ENCODE data around the gene NELFE. TPM values are rescaled to one million over a fixed set of nuclear protein-coding genes. Genes with fewer than 3 reads are reported as not detected.
"Not testable (repeated sequence)": the region's sequence is repeated elsewhere in the genome, so short reads cannot be mapped to it uniquely, and the experiment has no call there.

The NELFE gene
- total RNA-seq, 1 experiment from 2014 or later = 50.8 TPM

DNA sequence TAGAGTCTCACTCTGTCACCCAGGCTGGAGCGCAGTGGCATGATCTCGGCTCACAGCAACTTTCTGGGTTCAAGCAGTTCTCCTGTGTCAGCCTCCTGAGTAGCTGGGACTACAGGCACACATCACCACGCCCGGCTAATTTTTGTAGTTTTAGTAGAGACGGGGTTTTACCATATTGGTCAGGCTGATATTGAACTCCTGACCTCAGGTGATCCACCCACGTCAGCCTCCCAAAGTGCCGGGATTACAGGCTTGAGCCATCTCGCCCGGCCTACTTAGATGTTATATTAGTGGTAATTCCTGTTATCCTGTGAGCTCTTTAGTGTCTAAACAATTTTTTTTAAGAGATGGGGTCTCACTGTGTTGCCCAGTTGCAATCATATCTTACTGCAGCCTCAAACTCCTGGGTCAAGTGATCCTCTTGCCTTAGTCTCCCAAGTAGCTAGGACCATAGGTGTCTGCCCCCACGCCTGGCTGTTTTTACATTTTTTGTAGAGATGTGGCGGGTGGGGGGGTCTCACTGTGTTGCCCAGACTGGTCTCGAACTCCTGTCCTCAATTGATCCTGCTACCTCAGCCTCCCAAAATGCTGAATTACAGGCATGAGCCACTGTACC lies 19.2 kb upstream of the NELFE start:
- H3K79me2 ChIP-seq (ENCODE audit: low read depth) = peaks cover 22% of the 10 kb centered on the region
- no peak overlapping the region for H3K4me2 ChIP-seq
- H3K27me3 ChIP-seq (ENCODE audit: insufficient read depth, low read depth) = no peaks in the 10 kb centered on the region
- no peak overlapping the region for H2AFZ ChIP-seq
- no peaks in the 10 kb centered on the region for H4K20me1 ChIP-seq (ENCODE audit: insufficient read depth)
- TF ChIP-seq, protein P1, sequence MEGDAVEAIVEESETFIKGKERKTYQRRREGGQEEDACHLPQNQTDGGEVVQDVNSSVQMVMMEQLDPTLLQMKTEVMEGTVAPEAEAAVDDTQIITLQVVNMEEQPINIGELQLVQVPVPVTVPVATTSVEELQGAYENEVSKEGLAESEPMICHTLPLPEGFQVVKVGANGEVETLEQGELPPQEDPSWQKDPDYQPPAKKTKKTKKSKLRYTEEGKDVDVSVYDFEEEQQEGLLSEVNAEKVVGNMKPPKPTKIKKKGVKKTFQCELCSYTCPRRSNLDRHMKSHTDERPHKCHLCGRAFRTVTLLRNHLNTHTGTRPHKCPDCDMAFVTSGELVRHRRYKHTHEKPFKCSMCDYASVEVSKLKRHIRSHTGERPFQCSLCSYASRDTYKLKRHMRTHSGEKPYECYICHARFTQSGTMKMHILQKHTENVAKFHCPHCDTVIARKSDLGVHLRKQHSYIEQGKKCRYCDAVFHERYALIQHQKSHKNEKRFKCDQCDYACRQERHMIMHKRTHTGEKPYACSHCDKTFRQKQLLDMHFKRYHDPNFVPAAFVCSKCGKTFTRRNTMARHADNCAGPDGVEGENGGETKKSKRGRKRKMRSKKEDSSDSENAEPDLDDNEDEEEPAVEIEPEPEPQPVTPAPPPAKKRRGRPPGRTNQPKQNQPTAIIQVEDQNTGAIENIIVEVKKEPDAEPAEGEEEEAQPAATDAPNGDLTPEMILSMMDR (conservative IDR thresholded peaks at IDR 0.05) = no peak
- TF ChIP-seq EZH2 (IDR thresholded peaks at IDR 0.05; ENCODE audit: low read depth) = no peak
- no peak for DNase-seq
- no peaks in the 10 kb centered on the region for H3K9me3 ChIP-seq (ENCODE audit: insufficient read depth, low read depth)
- H3K4me1 ChIP-seq (replicated peaks; ENCODE audit: insufficient read depth) = peaks cover 9% of the 10 kb centered on the region
- POLR2A ChIA-PET (ENCODE audit: unreplicated experiment) = no interaction called here
- H3F3A ChIP-seq (ENCODE audit: insufficient read depth, low read depth) = peaks cover 8% of the 10 kb centered on the region; the same call in 1 of the 2 replicates
- no peak overlapping the region for H3K4me3 ChIP-seq
- no peak overlapping the region for H3K27ac ChIP-seq
- H3K9me2 ChIP-seq (ENCODE audit: insufficient read depth) = no peaks in the 10 kb centered on the region
- BruUV-seq (replicated peaks) = no TSS peak
- intact Hi-C loops (cut with micrococcal nuclease; ENCODE audit: unreplicated experiment) = no loop called here
- CTCF ChIA-PET = no interaction called here
- no peaks in the 10 kb centered on the region for H3K36me3 ChIP-seq (ENCODE audit: low read depth)

DNA sequence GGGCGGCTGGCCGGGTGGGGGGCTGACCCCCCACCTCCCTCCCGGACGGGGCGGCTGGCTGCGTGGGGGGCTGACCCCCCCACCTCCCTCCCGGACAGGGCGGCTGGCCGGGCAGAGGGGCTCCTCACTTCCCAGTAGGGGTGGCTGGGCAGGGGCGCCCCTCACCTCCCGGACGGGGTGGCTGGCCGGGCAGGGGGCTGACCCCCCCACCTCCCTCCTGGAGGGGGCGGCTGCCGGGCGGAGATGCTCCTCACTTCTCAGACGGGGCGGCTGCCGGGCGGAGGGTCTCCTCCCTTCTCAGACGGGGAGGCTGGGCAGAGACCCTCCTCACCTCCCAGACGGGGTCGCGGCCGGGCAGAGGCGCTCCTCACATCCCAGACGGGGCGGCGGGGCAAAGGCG lies 17.3 kb upstream of the NELFE start:
- H3K4me2 ChIP-seq; H3K27ac ChIP-seq; POLR2A ChIA-PET (ENCODE audit: unreplicated experiment); H3K9me2 ChIP-seq (ENCODE audit: insufficient read depth); H4K20me1 ChIP-seq (ENCODE audit: insufficient read depth); H3K4me3 ChIP-seq; DNase-seq; BruUV-seq (replicated peaks); H3K9me3 ChIP-seq (ENCODE audit: insufficient read depth, low read depth); CTCF ChIA-PET; H3K27me3 ChIP-seq (ENCODE audit: insufficient read depth, low read depth); H2AFZ ChIP-seq; H3K36me3 ChIP-seq (ENCODE audit: low read depth); intact Hi-C loops (cut with micrococcal nuclease; ENCODE audit: unreplicated experiment); H3K4me1 ChIP-seq (replicated peaks; ENCODE audit: insufficient read depth): not testable (repeated sequence)
- Histone ChIP-seq H3K79me2 (ENCODE audit: low read depth) (peaks cover 33% of the 10 kb centered on the region), H3F3A (ENCODE audit: insufficient read depth, low read depth) (peaks cover 15% of the 10 kb centered on the region)

DNA sequence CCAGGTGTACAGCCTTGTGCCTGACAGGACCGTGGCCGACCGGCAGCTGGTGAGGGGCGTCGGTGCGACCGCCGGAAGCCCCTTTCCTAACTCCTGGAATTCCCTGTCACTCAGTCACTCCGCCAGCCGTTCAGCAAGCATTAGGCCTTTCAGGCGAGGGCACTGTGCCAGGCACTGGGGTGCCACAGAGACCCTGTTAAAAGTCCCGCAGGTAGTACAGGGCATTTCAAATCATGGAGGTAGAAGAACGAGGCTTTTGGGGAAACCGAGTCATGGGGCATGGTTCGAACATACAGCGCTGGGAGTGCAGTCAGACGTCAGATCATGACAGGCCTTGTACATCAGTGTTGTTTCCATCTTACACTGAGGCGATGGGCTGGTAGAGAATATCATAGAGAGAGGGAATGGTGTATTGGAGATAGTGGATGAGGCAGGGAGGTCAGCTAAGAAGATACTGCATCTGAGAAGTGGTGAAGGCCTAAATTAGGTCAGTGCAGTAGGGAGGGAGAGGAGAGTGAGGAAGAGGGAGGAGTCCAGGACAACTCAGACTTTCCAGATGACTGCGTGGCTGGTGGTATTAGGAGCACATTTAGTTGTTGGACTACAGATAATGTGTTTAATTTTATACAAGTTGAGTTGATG lies 14.1 kb upstream of the NELFE start:
- Histone ChIP-seq H3K4me2 (peak overlapping the region; percentile 92), H2AFZ (peak overlapping the region; percentile 82), H3K36me3 (ENCODE audit: low read depth) (0 out of 2 replicates have a peak, but pooled peaks cover 4% of the 10 kb centered on the region), H3F3A (ENCODE audit: insufficient read depth, low read depth) (peaks cover 15% of the 10 kb centered on the region), H3K79me2 (ENCODE audit: low read depth) (peaks cover 44% of the 10 kb centered on the region), H3K9me2 (ENCODE audit: insufficient read depth) (no peaks in the 10 kb centered on the region), H3K27me3 (ENCODE audit: insufficient read depth, low read depth) (no peaks in the 10 kb centered on the region), H3K4me3 (peak overlapping the region; percentile 88), H3K4me1 (replicated peaks; ENCODE audit: insufficient read depth) (peaks cover 15% of the 10 kb centered on the region), H3K27ac (peak overlapping the region; percentile 86), H4K20me1 (ENCODE audit: insufficient read depth) (no peaks in the 10 kb centered on the region), H3K9me3 (ENCODE audit: insufficient read depth, low read depth) (no peaks in the 10 kb centered on the region)
- TF ChIP-seq EZH2 (IDR thresholded peaks at IDR 0.05; ENCODE audit: low read depth) = no peak
- TF ChIP-seq, protein P1 (conservative IDR thresholded peaks at IDR 0.05) = no peak
- BruUV-seq (replicated peaks) = TSS peak; percentile 64
- CTCF ChIA-PET = interaction anchor here (0.6 kb wide), 1 partner anchor 145 kb away, joined by 4 read pairs; no protein-coding TSS in a partner anchor
- intact Hi-C loops (cut with micrococcal nuclease; ENCODE audit: unreplicated experiment) = loop anchor here (1.0 kb wide), 1 partner anchor 14 kb away; the partner anchor contains the start of gene SKIC2
- no peak for DNase-seq
- POLR2A ChIA-PET (ENCODE audit: unreplicated experiment) = interaction anchor here (0.8 to 1.5 kb wide), 5 partner anchors 21 to 205 kb away, joined by 3 to 8 read pairs (median 6); partner anchors contain the start of genes CFB and EHMT2

Measured in PC-9 (cell line).